K562 (cell line): ENCODE data around the gene TFAP2A. TPM values are rescaled to one million over a fixed set of nuclear protein-coding genes. Genes with fewer than 3 reads are reported as not detected.

Experiments used
- BRF1 ChIP-seq: IDR thresholded peaks from 3 replicates; pipeline ENCODE4 v1.6.1; 2011; ENCODE audit warnings: borderline replicate concordance, mild to moderate bottlenecking; ENCODE audit not compliant: insufficient read length; ENCODE audit errors: extremely low read depth
- DACH1 ChIP-seq: fragments of 450-650 bp; IDR thresholded peaks from 2 replicates; pipeline ENCODE4 v1.6.1; 2018; ENCODE audit not compliant: partially characterized antibody
- ELF1 ChIP-seq: fragments of 200-800 bp; sonication (Bioruptor generic); IDR thresholded peaks from 2 replicates; pipeline ENCODE4 v1.6.1; 2016; ENCODE audit warnings: missing genetic modification characterization, missing compliant biosample characterization
- FOXP1 ChIP-seq: sonication (generic); formaldehyde crosslinking; IDR thresholded peaks from 2 replicates; pipeline ENCODE4 v1.8.0; 2022; ENCODE audit warnings: mild to moderate bottlenecking, missing genetic modification reagents
- GTF2A2 ChIP-seq: IDR thresholded peaks from 2 replicates; pipeline ENCODE4 v1.6.1; 2016; ENCODE audit warnings: mild to moderate bottlenecking, missing genetic modification characterization, missing compliant biosample characterization
- HBP1 ChIP-seq: fragments of 450-650 bp; formaldehyde crosslinking; IDR thresholded peaks from 2 replicates; pipeline ENCODE4 v1.4.0; 2022; ENCODE audit warnings: missing genetic modification characterization
- HMG20B ChIP-seq: fragments of 250-450 bp; sonication (Bioruptor Pico); IDR thresholded peaks from 2 replicates; pipeline ENCODE4 v1.5.0; 2021; ENCODE audit warnings: mild to moderate bottlenecking
- HNRNPLL ChIP-seq: fragments of 200-400 bp; formaldehyde crosslinking; IDR thresholded peaks from 2 replicates; pipeline ENCODE4 v1.6.1; 2017; ENCODE audit warnings: low read length, low read depth, mild to moderate bottlenecking; ENCODE audit not compliant: poor library complexity, severe bottlenecking
- ILK ChIP-seq: fragments of 450-650 bp; IDR thresholded peaks from 2 replicates; pipeline ENCODE4 v1.6.1; 2016; ENCODE audit warnings: missing genetic modification characterization, low read depth, mild to moderate bottlenecking, missing compliant biosample characterization, moderate library complexity, borderline replicate concordance
- JUN ChIP-seq, 2 experiments: sonication (generic) in 1 of 2; formaldehyde crosslinking in 1 of 2; IDR thresholded peaks; 2 replicates each; pipeline versions ENCODE4 v1.6.1 to v1.8.0; 2012 to 2022; ENCODE audit warnings: borderline replicate concordance in 2 of 2, mild to moderate bottlenecking in 2 of 2, improper control_type of control experiment in 1 of 2, low read depth in 1 of 2, low read length in 1 of 2, missing genetic modification reagents in 1 of 2
- L3MBTL2 ChIP-seq: fragments of 450-650 bp; IDR thresholded peaks from 2 replicates; pipeline ENCODE4 v1.6.1; 2016; ENCODE audit warnings: mild to moderate bottlenecking, moderate library complexity
- LARP7 ChIP-seq: fragments of 450-650 bp; IDR thresholded peaks from 2 replicates; pipeline ENCODE4 v1.6.1; 2016
- MAFG ChIP-seq: fragments of 450-650 bp; conservative IDR thresholded peaks from 2 replicates; pipeline ENCODE4 v1.6.1; 2016; ENCODE audit warnings: missing genetic modification characterization, missing compliant biosample characterization
- MAX ChIP-seq: sonication (generic); formaldehyde crosslinking; IDR thresholded peaks from 2 replicates; pipeline ENCODE4 v1.9.0; 2022; ENCODE audit warnings: mild to moderate bottlenecking, missing genetic modification reagents
- MXD1 ChIP-seq: fragments of 250-450 bp; sonication (Bioruptor Pico); IDR thresholded peaks from 2 replicates; pipeline ENCODE4 v1.8.0; 2021; ENCODE audit warnings: borderline replicate concordance, mild to moderate bottlenecking, moderate library complexity; ENCODE audit not compliant: poor library complexity, severe bottlenecking
- POLR3A ChIP-seq: IDR thresholded peaks from 2 replicates; pipeline ENCODE4 v1.6.1; 2011; ENCODE audit warnings: borderline replicate concordance, mild to moderate bottlenecking, moderate library complexity; ENCODE audit not compliant: insufficient read length, insufficient read depth; ENCODE audit errors: extremely low read depth
- SNIP1 ChIP-seq: fragments of 450-650 bp; IDR thresholded peaks from 2 replicates; pipeline ENCODE4 v1.7.1; 2017; ENCODE audit warnings: low read depth, mild to moderate bottlenecking
- ZNF121 ChIP-seq: sonication (generic); formaldehyde crosslinking; conservative IDR thresholded peaks from 2 replicates; pipeline ENCODE4 v1.8.0; 2022; ENCODE audit warnings: missing genetic modification reagents
- ZNF197 ChIP-seq: fragments of 200-800 bp; sonication (Bioruptor generic); IDR thresholded peaks from 2 replicates; pipeline ENCODE4 v1.6.1; 2016; ENCODE audit warnings: low read depth, missing genetic modification characterization, missing compliant biosample characterization
- ZNF224 ChIP-seq: sonication (generic); formaldehyde crosslinking; IDR thresholded peaks from 2 replicates; pipeline ENCODE4 v1.8.0; 2022; ENCODE audit warnings: mild to moderate bottlenecking, missing genetic modification reagents
- ZNF280B ChIP-seq: fragments of 250-450 bp; sonication (Bioruptor Pico); IDR thresholded peaks from 2 replicates; pipeline ENCODE4 v1.5.1; 2021; ENCODE audit warnings: mild to moderate bottlenecking
- ZNF354B ChIP-seq: fragments of 250-450 bp; sonication (Bioruptor Pico); IDR thresholded peaks from 2 replicates; pipeline ENCODE4 v1.4.0; 2020
- ZNF384 ChIP-seq: IDR thresholded peaks from 2 replicates; pipeline ENCODE4 v1.6.1; 2012; ENCODE audit warnings: low read depth, low read length, improper control_type of control experiment
- ZNF717 ChIP-seq: fragments of 250-450 bp; sonication (Bioruptor Pico); IDR thresholded peaks from 2 replicates; pipeline ENCODE4 v1.5.0; 2021
- ZZZ3 ChIP-seq: fragments of 450-650 bp; IDR thresholded peaks from 2 replicates; pipeline ENCODE4 v1.6.1; 2016; ENCODE audit warnings: antibody characterized with exemption, mild to moderate bottlenecking, moderate library complexity
- polyA plus RNA-seq, 8 experiments: library from polyadenylated mRNA; depleted of rRNA in 4 of 8; stranded (reverse) in 5 of 8; unstranded in 3 of 8; fragments of >200 nt; fragmentation: Nextera tagmentation in 2 of 8; fragmentation: Illumina TruSeq in 1 of 8; extraction: Ambion mirVana in 2 of 8; extraction: Trizol in 1 of 8; gene quantifications; 2 replicates each; pipeline versions ENCODE4 v1.2.1 to v1.2.3, GENCODE V29; 2011 to 2014; ENCODE audit warnings: inconsistent platforms in 1 of 8, missing spikeins in 1 of 8
- total RNA-seq, 7 experiments: library from RNA; depleted of rRNA in 6 of 7; stranded (reverse); fragments of >200 nt in 6 of 7; fragmentation: Illumina TruSeq in 2 of 7; extraction: Trizol in 2 of 7; gene quantifications; 2 replicates each; pipeline versions ENCODE4 v1.2.1 to v1.2.3, GENCODE V29; 2011 to 2021; ENCODE audit warnings: low replicate concordance in 1 of 7

Gene TFAP2A
- total and polyA plus RNA-seq, 9 of the 15 experiments (the other 6 are each of a cell fraction or from before 2014, with no cell fraction given): 0.14 to 0.53 (median 0.19) TPM; not detected in 1

- TF ChIP-seq ZNF224: no peak
- TF ChIP-seq ZZZ3: no peak
- no peak for TF ChIP-seq HNRNPLL
- no peak for TF ChIP-seq HMG20B
- TF ChIP-seq HBP1: 0 out of 2 replicates have a peak, but pooled peaks have one; percentile 19
- no peak for TF ChIP-seq ELF1
- no peak for TF ChIP-seq ZNF280B
- TF ChIP-seq ILK (tag): no peak
- TF ChIP-seq SNIP1: no peak
- TF ChIP-seq ZNF384: no peak
- no peak for TF ChIP-seq L3MBTL2
- no peak for TF ChIP-seq BRF1
- no peak for TF ChIP-seq JUN (IDR thresholded peaks at IDR 0.05; ENCODE audit: borderline replicate concordance, low read depth, low read length)
- no peak for TF ChIP-seq JUN (CRISPR knock-in tag; IDR thresholded peaks at IDR 0.05; ENCODE audit: borderline replicate concordance)
- no peak for TF ChIP-seq ZNF354B
- TF ChIP-seq DACH1: no peak
- TF ChIP-seq ZNF717 (CRISPR knock-in tag): no peak
- TF ChIP-seq LARP7: no peak
- TF ChIP-seq POLR3A: no peak
- TF ChIP-seq MAX (CRISPR knock-in tag): no peak
- TF ChIP-seq MXD1 (CRISPR knock-in tag): no peak
- TF ChIP-seq ZNF121 (CRISPR knock-in tag): no peak
- no peak for TF ChIP-seq MAFG (tag)
- 0 out of 2 replicates have a peak, but pooled peaks have one; percentile 23 for TF ChIP-seq ZNF197 (CRISPR knock-in tag)
- TF ChIP-seq FOXP1 (CRISPR knock-in tag): no peak
- TF ChIP-seq GTF2A2 (tag): no peak
Observed at GRCh38 chr6:10403385-10404106, 11.3 kb downstream of the TFAP2A start (continued).
